ENCODE data around the gene SCMH1. TPM values are rescaled to one million over a fixed set of nuclear protein-coding genes. Genes with fewer than 3 reads are reported as not detected.

SCMH1 gene
- total and polyA plus RNA-seq, 2 experiments from 2014 or later, result 15.0 to 19.4 TPM

DNA sequence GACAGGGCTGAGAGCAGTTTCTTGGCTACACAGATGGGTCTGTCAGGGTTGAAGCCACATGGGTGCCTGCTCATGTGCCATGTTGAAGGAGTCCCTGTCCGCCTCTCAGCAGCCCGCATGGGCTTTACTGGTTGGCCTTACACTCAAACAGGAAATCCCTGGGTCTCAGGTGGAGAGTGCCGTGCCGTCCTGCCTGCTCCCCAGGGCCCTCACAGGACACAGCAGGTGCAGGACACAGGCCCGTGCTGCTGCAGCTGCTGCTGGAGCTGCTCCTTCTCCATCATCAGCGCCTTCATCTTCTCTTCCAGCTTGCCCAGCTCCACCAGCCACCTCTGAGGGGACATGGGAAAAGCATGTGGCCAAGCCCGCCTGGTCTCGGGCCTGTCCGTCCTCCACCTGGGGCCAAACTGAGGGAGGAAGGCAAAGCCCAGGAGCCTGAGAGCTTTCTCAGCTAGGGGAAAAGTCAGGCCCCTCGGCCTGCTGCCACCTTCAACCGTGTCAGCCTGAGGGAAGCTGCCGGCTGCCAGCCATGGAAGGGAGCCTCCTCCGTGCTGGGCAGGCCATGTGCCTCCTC lies 226.1 kb downstream of the SCMH1 start:
- TF ChIP-seq CREB1 (CRISPR knock-in tag; IDR thresholded peaks at IDR 0.05; ENCODE audit: low read depth), result no peak
- H3K27me3 ChIP-seq (ENCODE audit: insufficient read depth), result no peaks in the 10 kb centered on the region
- DNase-seq (ENCODE audit: low spot score) (no peak), ATAC-seq (no peak)
- H3K4me1 ChIP-seq (ENCODE audit: insufficient read depth), result peaks cover under 1% of the 10 kb centered on the region; the same call in 1 of the 2 replicates
- Mint-ChIP-seq H3K9me3 (no peaks in the 10 kb centered on the region; the same call in 2 of the 3 replicates), H3K27ac (no peak overlapping the region), H3K4me1 (peaks cover 12% of the 10 kb centered on the region), H3K27me3 (ENCODE audit: insufficient read depth, low read depth, poor library complexity) (peaks cover 34% of the 10 kb centered on the region), H3K36me3 (ENCODE audit: low read depth) (peaks cover 58% of the 10 kb centered on the region), H3K4me3 (no peak overlapping the region)
- peaks cover 3% of the 10 kb centered on the region; the same call in 1 of the 2 replicates for H3F3A ChIP-seq (replicated peaks; ENCODE audit: low read depth)
- no peak overlapping the region for H2AFZ ChIP-seq
- H3K4me2 ChIP-seq, result no peak overlapping the region
- peaks cover 15% of the 10 kb centered on the region; the same call in 1 of the 2 replicates for H4K20me1 ChIP-seq (replicated peaks; ENCODE audit: insufficient read depth)
- no peak overlapping the region for H3K4me3 ChIP-seq
- no peak overlapping the region for H3K27ac ChIP-seq (ENCODE audit: low read depth)
- H3K9me2 ChIP-seq (ENCODE audit: insufficient read depth), result no peaks in the 10 kb centered on the region
- H3K79me2 ChIP-seq (replicated peaks; ENCODE audit: insufficient read depth), result no peaks in the 10 kb centered on the region
- H3K36me3 ChIP-seq (ENCODE audit: insufficient read depth), result peaks cover 11% of the 10 kb centered on the region; the same call in 1 of the 2 replicates

DNA sequence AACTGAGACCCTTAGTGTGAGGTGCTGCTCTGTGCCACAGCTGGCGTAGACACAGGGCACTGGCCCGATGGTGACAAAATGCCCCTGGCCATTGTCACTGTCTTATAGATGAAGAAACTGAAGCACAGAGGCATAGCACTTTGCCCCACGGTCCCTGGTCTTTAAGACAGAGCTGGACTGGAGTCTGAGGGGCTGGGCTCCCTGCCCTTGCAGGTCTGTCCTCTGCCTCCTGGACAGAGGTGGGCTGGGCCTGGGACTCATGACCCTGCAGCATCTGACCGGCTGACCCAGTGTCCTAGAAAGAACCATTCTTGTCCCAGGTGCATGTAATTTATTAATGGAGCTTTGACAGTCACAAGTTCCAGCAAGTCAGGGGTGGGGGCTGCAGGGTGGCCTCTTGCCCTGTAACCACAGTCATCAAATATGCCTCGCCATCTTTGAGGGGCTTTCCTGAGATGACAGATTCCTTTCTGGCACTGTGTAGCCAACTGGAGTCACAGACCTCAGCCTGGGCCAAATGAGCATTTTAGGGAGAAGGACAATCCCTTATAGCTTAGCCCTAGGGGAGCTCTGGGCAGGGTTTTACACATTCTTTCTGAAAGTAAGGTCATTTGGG lies 226.7 kb downstream of the SCMH1 start:
- peaks cover 64% of the 10 kb centered on the region for H3K36me3 Mint-ChIP-seq (ENCODE audit: low read depth)
- no peak overlapping the region for H3K4me3 Mint-ChIP-seq
- no peaks in the 10 kb centered on the region for H3K9me2 ChIP-seq (ENCODE audit: insufficient read depth)
- H3K27ac Mint-ChIP-seq, result no peak overlapping the region
- H2AFZ ChIP-seq, result no peak overlapping the region
- H3K27me3 ChIP-seq (ENCODE audit: insufficient read depth), result no peaks in the 10 kb centered on the region
- H3K27ac ChIP-seq (ENCODE audit: low read depth), result no peak overlapping the region
- H3K27me3 Mint-ChIP-seq (ENCODE audit: insufficient read depth, low read depth, poor library complexity), result peaks cover 28% of the 10 kb centered on the region
- H3K79me2 ChIP-seq (replicated peaks; ENCODE audit: insufficient read depth), result no peaks in the 10 kb centered on the region
- peaks cover 11% of the 10 kb centered on the region; the same call in 1 of the 2 replicates for H3K36me3 ChIP-seq (ENCODE audit: insufficient read depth)
- no peak overlapping the region for H3K4me2 ChIP-seq
- peaks cover 8% of the 10 kb centered on the region for H3K4me1 Mint-ChIP-seq
- H3K9me3 Mint-ChIP-seq, result no peaks in the 10 kb centered on the region; the same call in 2 of the 3 replicates
- no peak for ATAC-seq
- DNase-seq (ENCODE audit: low spot score), result no peak
- peaks cover 3% of the 10 kb centered on the region; the same call in 1 of the 2 replicates for H3F3A ChIP-seq (replicated peaks; ENCODE audit: low read depth)
- peaks cover 15% of the 10 kb centered on the region; the same call in 1 of the 2 replicates for H4K20me1 ChIP-seq (replicated peaks; ENCODE audit: insufficient read depth)
- H3K4me1 ChIP-seq (ENCODE audit: insufficient read depth), result no peaks in the 10 kb centered on the region
- TF ChIP-seq STAT1 (IDR thresholded peaks at IDR 0.05; ENCODE audit: unreplicated experiment) (no peak), CREB1 (CRISPR knock-in tag; IDR thresholded peaks at IDR 0.05; ENCODE audit: low read depth) (no peak), NANOG (IDR thresholded peaks at IDR 0.05; ENCODE audit: borderline replicate concordance) (no peak), JUNB (IDR thresholded peaks at IDR 0.05; ENCODE audit: unreplicated experiment) (no peak), ZNF331 (CRISPR knock-in tag; IDR thresholded peaks at IDR 0.05; ENCODE audit: low read depth) (no peak), EZH2phosphoT487 (IDR thresholded peaks at IDR 0.05; ENCODE audit: unreplicated experiment) (no peak)
- TF ChIP-seq, protein P1, sequence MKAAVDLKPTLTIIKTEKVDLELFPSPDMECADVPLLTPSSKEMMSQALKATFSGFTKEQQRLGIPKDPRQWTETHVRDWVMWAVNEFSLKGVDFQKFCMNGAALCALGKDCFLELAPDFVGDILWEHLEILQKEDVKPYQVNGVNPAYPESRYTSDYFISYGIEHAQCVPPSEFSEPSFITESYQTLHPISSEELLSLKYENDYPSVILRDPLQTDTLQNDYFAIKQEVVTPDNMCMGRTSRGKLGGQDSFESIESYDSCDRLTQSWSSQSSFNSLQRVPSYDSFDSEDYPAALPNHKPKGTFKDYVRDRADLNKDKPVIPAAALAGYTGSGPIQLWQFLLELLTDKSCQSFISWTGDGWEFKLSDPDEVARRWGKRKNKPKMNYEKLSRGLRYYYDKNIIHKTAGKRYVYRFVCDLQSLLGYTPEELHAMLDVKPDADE (IDR thresholded peaks at IDR 0.05), result no peak
- no peak overlapping the region for H3K4me3 ChIP-seq

DNA sequence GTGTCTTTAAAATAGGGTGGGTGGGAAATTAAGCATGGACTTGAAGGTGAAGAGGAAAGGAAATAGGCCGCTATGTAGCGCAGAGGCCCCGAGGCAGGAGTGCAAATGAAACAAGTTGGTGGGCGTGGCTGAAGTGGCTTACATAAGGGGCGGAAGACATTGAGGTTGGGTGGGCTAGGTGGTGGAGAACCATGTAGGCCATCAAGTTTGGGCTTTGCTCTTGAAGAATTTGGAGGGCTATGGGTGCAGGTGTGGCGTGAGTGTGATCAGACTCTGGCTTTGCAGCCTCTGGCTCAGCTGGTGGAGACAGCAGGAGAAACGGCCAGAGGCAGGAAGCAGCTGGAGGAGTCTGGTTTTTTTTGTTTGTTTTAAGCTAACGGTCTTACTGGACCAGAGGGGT lies 227.2 kb downstream of the SCMH1 start:
- H3K9me2 ChIP-seq (ENCODE audit: insufficient read depth), result no peaks in the 10 kb centered on the region
- peaks cover 3% of the 10 kb centered on the region; the same call in 1 of the 2 replicates for H3F3A ChIP-seq (replicated peaks; ENCODE audit: low read depth)
- Mint-ChIP-seq H3K27me3 (ENCODE audit: insufficient read depth, low read depth, poor library complexity) (peaks cover 24% of the 10 kb centered on the region), H3K4me1 (peaks cover 7% of the 10 kb centered on the region), H3K9me3 (no peaks in the 10 kb centered on the region; the same call in 2 of the 3 replicates), H3K4me3 (no peak overlapping the region), H3K36me3 (ENCODE audit: low read depth) (peaks cover 69% of the 10 kb centered on the region), H3K27ac (no peak overlapping the region)
- H3K4me3 ChIP-seq, result no peak overlapping the region
- no peaks in the 10 kb centered on the region for H3K27me3 ChIP-seq (ENCODE audit: insufficient read depth)
- no peak overlapping the region for H3K4me2 ChIP-seq
- peaks cover 16% of the 10 kb centered on the region for H3K36me3 ChIP-seq (ENCODE audit: insufficient read depth)
- H2AFZ ChIP-seq, result no peak overlapping the region
- H3K4me1 ChIP-seq (ENCODE audit: insufficient read depth), result no peaks in the 10 kb centered on the region
- H4K20me1 ChIP-seq (replicated peaks; ENCODE audit: insufficient read depth), result peaks cover 15% of the 10 kb centered on the region; the same call in 1 of the 2 replicates
- H3K79me2 ChIP-seq (replicated peaks; ENCODE audit: insufficient read depth), result no peaks in the 10 kb centered on the region
- no peak for DNase-seq (ENCODE audit: low spot score)
- ATAC-seq, result no peak
- H3K27ac ChIP-seq (ENCODE audit: low read depth), result no peak overlapping the region
- no peak for TF ChIP-seq ZNF114 (CRISPR knock-in tag; IDR thresholded peaks at IDR 0.05)
- TF ChIP-seq POLR2AphosphoS5 (IDR thresholded peaks at IDR 0.05; ENCODE audit: low read depth), result no peak
- TF ChIP-seq, protein P1 (IDR thresholded peaks at IDR 0.05), result no peak
- no peak for TF ChIP-seq STAT1 (IDR thresholded peaks at IDR 0.05; ENCODE audit: unreplicated experiment)
- TF ChIP-seq, protein P2, sequence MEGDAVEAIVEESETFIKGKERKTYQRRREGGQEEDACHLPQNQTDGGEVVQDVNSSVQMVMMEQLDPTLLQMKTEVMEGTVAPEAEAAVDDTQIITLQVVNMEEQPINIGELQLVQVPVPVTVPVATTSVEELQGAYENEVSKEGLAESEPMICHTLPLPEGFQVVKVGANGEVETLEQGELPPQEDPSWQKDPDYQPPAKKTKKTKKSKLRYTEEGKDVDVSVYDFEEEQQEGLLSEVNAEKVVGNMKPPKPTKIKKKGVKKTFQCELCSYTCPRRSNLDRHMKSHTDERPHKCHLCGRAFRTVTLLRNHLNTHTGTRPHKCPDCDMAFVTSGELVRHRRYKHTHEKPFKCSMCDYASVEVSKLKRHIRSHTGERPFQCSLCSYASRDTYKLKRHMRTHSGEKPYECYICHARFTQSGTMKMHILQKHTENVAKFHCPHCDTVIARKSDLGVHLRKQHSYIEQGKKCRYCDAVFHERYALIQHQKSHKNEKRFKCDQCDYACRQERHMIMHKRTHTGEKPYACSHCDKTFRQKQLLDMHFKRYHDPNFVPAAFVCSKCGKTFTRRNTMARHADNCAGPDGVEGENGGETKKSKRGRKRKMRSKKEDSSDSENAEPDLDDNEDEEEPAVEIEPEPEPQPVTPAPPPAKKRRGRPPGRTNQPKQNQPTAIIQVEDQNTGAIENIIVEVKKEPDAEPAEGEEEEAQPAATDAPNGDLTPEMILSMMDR (conservative IDR thresholded peaks at IDR 0.05; ENCODE audit: low read depth in 2 of 2), result no peak
- TF ChIP-seq NANOG (IDR thresholded peaks at IDR 0.05; ENCODE audit: borderline replicate concordance), result no peak
- no peak for TF ChIP-seq EZH2phosphoT487 (IDR thresholded peaks at IDR 0.05; ENCODE audit: unreplicated experiment)
